Endothelial cell of hepatic sinusoid (primary cell): Measurements from ENCODE around the gene PPIB.

Source experiments
- in situ Hi-C: cut with HindIII; loops from 2 replicates; pipeline ENCODE4 v1.10.0; 2017; ENCODE audit warnings: low sequenced_read_pairs

PPIB gene

DNA sequence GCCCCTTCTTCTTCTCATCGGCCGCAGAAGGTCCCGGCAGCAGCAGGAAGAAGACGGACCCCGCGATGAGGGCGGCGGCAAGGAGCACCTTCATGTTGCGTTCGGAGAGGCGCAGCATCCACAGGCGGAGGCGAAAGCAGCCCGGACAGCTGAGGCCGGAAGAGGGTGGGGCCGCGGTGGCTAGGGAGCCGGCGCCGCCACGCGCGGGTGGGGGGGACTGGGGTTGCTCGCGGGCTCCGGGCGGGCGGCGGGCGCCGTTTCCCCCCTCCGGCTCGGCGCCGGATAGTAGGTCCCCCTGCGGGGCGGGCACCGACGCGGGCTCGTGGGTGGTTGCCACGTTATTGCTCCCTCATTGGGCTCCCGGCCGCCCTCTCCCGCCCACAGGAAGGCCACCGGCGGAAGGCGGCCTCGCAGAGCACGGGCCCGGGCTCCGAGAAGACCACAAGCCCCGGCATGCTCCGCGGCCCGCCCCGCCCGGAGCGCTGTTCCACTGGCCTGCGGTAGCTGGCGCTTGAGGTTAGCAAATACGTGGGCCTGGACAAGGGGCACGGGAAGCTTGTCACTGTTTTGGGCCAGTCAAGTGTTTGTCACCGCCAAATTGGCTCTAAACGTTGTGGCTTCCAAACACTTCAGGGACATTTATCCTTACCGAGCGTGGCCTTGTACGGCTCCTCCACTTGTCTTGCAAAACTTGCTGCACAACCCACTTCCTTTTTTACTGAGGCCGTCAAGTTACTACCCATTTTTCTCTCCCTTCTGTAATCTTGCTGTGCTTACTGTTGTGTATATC is at the start of gene PPIB:
TSS of gene PPIB (minus strand) at position 154 of the 790 bp plus-strand sequence. CDS start at position 118, 36 bp downstream.
- in situ Hi-C loops: no loop called here

DNA sequence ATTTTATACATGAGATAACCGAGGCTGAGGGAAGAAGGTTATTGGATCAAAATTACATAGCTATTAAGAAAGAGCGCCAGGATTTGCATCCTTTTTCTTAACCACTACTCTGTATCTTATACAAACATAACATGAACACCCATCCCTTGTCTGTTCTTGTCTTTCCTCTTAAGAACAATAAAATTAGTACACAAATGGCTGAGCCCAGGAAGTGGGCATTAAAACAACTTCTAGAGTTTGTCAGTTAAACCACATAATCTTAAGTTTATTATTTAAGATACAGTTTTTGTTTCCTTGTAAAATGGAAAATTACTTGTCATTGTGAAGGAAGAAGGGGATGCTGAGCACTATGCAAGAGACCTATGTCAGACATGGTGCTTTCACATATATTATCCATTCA is 48.9 kb upstream of the PPIB start:
- in situ Hi-C loops: no loop called here

DNA sequence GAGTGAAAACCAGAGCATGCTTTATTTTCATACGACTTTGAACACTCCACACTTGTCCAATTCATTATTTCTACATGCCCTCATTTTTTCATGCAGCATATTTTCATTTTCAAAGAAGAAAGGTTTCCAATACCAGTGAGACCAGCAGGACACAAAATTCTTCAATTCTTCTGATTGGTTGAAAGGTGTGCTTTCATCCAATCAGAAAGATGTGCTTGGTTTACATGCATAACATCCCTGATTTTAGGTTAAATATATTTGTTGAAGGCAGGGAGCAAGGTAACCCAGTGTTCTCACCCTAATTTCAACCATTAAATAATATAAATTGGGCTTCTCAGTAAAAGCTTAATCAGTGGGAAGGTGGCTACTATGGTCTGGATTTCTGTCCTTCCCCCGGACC is 47.5 kb upstream of the PPIB start:
- in situ Hi-C loops: no loop called here

DNA sequence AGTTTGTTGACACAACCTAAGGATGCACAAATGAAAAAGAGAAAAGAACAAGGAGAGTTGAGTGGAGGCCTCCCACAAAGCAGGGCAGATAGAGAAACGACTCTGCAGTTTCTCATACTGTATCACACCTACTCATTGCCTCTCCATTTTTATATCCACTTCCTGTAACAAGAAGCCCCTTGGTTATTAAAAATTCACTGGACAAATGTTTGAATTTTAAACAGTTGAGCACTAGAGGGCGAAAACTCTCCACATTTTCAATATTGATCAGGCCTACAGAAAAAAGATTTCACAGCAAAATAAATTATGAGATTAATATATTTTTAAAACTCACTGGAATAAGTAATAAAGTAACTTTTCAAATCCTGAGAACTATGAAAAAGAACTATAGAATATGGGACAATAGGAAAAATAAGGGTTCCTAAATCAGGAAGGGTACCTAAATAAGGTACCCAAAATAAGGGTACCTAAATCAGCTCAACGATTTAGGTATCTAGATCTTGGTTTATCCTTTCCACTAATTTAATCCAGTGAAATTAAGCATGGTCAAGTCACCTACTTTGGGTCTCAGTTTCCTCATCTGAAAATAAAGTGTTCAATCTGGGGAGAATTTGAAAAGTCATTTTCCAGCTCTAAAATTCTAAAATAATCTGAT is 47.0 kb upstream of the PPIB start:
- in situ Hi-C loops: no loop called here

DNA sequence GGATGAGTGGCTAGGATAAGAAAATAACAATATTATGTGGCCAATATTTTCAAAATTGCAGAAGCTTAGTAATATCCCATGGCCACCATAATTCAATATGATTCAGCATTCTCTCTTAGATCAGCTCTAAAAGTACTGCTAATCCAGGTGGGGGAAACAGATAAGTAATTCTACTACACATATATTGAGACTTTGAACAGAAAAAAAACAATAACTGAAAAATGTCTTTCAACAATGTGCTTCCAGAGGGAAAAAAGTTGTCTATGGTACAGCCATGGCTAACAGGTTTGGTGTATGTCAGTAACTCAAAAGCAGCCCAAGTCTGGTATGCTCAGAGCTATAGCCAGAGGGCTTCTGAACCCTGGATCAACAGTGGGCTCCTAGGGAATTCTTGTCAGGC is 42.4 kb upstream of the PPIB start:
- in situ Hi-C loops: no loop called here

GRCh38 chr15:64197425-64197824 is 34.6 kb upstream of the PPIB start:
- in situ Hi-C loops: no loop called here

GRCh38 chr15:64193971-64194370 is 31.1 kb upstream of the PPIB start:
- in situ Hi-C loops: no loop called here

GRCh38 chr15:64191971-64192830 is 29.4 kb upstream of the PPIB start:
- in situ Hi-C loops: no loop called here

DNA sequence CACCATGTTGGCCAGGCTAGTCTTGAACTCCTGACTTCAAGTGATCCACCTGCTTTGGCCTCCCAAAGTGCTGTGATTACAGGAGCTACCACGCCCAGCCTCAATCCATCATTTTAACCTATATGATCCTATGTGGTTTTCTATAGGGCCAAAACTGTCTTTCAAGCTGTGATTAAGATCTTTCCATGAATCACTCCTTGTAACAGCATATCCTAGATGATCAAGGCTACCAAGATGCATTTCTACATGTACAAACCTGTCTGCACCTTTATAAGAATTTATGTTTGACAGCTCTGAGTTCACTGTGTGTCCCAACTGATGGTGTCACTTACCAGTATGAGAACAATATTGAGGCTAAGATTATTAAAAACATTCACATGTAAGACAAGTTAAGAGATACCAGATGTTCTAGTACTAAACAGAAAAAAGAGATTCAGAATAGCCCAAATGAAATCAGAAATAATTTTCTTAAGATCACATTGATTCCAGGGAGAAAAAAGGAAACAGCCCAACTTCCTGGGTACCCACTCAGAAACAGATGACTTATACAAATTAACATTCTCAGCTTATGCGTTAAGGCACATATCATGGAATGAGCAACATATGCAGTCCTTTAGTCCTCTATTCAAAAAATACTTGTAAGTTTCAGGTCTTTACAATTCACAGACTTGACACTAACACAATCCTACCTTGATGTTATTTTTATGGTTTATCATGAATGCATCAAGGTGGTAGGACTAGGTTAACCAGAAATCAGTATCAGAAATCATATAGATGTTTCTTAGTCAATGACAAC is 24.8 kb upstream of the PPIB start:
- in situ Hi-C loops: no loop called here

DNA sequence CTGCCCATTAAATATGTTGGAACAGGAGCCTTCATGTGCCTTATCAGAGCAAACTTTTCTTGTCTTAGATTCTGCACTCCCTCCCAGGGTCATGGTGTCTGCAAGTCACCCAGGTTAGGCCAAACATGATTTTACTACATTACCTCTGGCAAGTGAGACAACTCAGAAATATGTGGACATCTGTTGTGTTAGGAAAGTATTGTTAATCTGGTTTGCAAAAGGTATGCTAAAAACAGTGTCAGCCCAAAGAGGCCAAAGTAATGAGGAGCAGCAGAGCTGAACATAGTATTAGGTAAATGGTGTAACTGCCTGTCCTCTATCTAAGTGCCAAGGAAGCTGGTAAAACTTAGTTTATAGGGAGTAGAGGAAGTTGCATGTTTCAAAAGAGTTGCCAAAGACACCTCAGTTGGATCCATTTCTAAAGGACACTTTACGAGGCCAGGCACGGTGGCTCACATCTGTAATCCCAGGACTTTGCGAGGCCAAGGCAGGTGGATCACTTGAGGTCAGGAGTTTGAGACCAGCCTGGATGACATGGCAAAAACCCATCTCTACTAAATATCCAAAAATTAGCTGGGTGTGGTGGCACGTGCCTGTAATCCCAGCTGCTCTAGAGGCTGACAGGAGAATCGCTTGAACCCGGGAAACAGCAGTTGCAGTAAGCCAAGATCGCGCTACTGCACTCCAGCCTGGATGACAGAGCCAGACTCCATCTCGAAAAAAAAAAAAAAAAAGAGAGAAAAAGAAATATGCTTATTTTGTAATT is 22.5 kb upstream of the PPIB start:
- in situ Hi-C loops: no loop called here

- in situ Hi-C loops: loop anchor here (5.0 kb wide), 1 partner anchor 51 kb away; no protein-coding TSS in a partner anchor
Observed at GRCh38 chr15:64182859-64183370, 20.1 kb upstream of the PPIB start.

- in situ Hi-C loops: loop anchor here (5.0 kb wide), 1 partner anchor 48 kb away; no protein-coding TSS in a partner anchor
Observed at GRCh38 chr15:64180235-64180824, 17.5 kb upstream of the PPIB start.

DNA sequence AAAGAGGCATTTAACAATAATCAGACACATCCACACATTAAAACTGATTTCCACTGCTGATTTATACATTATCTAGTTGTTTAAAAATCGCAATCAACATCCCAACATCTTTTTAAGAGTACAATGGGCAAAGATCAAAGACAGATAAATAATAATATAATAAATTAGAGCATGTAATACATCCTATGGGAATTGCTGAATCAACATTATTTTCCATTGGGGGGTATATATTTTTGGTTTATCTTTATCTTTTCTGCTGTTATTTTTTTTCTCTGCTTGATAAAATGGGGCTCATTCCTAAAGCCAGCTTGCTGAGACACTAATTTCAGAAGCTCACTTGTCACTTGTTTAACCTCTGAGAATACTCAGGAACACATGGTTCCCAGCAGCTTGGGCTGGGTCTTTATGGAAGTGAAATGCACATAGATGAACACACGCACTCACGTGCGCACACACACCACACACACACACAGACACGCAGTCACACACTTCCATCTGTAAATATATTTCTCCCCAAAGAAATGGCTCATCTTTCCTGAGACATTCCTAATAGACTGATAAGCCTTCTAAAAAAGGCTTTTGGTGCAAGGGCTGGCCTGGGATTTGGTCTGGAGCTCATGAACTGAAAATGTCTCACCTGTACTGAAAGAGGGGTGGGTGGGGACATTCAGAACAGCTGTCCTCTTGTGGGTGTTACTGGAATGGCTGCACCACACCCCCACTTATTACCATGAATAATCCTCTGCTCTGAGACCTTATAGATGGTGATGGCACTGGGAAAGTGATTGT is 3.5 kb upstream of the PPIB start:
- in situ Hi-C loops: no loop called here

DNA sequence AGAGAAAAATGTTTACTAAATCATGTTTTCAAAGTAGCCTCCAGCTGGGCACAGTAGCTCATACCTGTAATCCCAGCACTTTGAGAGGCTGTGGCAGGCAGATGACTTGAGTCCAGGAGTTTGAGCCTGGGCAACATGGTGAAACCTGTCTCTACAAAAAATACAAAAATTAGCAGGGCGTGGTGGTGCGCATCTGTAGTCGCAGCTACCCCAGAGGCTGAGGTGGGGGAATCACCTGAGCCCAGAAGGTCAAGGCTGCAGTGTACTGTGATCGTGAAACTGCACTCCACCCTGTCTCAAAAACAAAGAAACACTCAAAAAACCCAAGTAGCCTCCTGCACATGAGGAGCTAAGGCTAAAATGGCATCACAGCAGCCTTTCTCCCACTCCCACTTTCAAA is 1.6 kb upstream of the PPIB start:
- in situ Hi-C loops: no loop called here

- in situ Hi-C loops: no loop called here
Observed at GRCh38 chr15:64163659-64164362, 989 bp upstream of the PPIB start.

GRCh38 chr15:64162478-64162868 is 349 bp downstream of the PPIB start:
- in situ Hi-C loops: no loop called here

GRCh38 chr15:64161688-64162477 is 939 bp downstream of the PPIB start:
- in situ Hi-C loops: no loop called here
